DOHH2 (cell line): ENCODE results near the gene SSBP2.

Source experiments
- H3F3A ChIP-seq: fragments of 200-600 bp; sonication (generic), shearing (Covaris generic); 2 replicates; pipeline ENCODE4 v1.6.0; 2016; ENCODE audit warnings: antibody characterized with exemption, mild to moderate bottlenecking; ENCODE audit not compliant: control insufficient read depth, insufficient read depth
- H3K27ac ChIP-seq: fragments of 200-600 bp; sonication (generic); 2 replicates; pipeline ENCODE4 v1.5.1; 2014; ENCODE audit warnings: low read depth, mild to moderate bottlenecking, low read length, moderate library complexity
- H3K27me3 ChIP-seq: fragments of 200-600 bp; sonication (generic); 2 replicates; pipeline ENCODE4 v1.6.1; 2014; ENCODE audit warnings: mild to moderate bottlenecking, low read length, mixed read lengths; ENCODE audit not compliant: control insufficient read depth
- H3K36me3 ChIP-seq: fragments of 200-600 bp; sonication (generic); 2 replicates; pipeline ENCODE4 v1.6.1; 2014; ENCODE audit warnings: mild to moderate bottlenecking, low read length, moderate library complexity, mixed read lengths; ENCODE audit not compliant: control insufficient read depth
- H3K4me1 ChIP-seq: fragments of 200-600 bp; sonication (generic); 2 replicates; pipeline ENCODE4 v1.6.1; 2014; ENCODE audit warnings: mild to moderate bottlenecking, low read length, mixed read lengths; ENCODE audit not compliant: control insufficient read depth
- H3K4me2 ChIP-seq: fragments of 200-600 bp; sonication (generic); 2 replicates; pipeline ENCODE4 v1.6.0; 2014; ENCODE audit warnings: mild to moderate bottlenecking, low read length, moderate library complexity
- H3K4me3 ChIP-seq: fragments of 200-600 bp; sonication (generic); 2 replicates; pipeline ENCODE4 v1.5.1; 2014; ENCODE audit warnings: mild to moderate bottlenecking, low read length, mixed read lengths
- H3K79me2 ChIP-seq: fragments of 200-600 bp; sonication (generic); 2 replicates; pipeline ENCODE4 v1.6.1; 2014; ENCODE audit warnings: mild to moderate bottlenecking, low read length, mixed read lengths; ENCODE audit not compliant: control insufficient read depth
- H3K9me2 ChIP-seq: fragments of 200-600 bp; sonication (generic); replicated peaks from 2 replicates; pipeline ENCODE4 v1.6.1; 2014; ENCODE audit warnings: mild to moderate bottlenecking, low read length, mixed read lengths; ENCODE audit not compliant: control insufficient read depth
- H3K9me3 ChIP-seq: fragments of 200-600 bp; sonication (generic); 2 replicates; pipeline ENCODE4 v1.6.1; 2014; ENCODE audit warnings: antibody characterized with exemption, low read length, mixed read lengths; ENCODE audit not compliant: control insufficient read depth, insufficient read depth
- H4K20me1 ChIP-seq: fragments of 200-600 bp; sonication (generic); 2 replicates; pipeline ENCODE4 v1.6.0; 2014; ENCODE audit warnings: low read depth, mild to moderate bottlenecking, antibody characterized with exemption, low read length, moderate library complexity; ENCODE audit not compliant: control insufficient read depth, insufficient read depth
- CTCF ChIP-seq: fragments of 200-600 bp; sonication (generic); IDR thresholded peaks from one replicate; pipeline ENCODE4 v1.5.1; 2014; ENCODE audit warnings: antibody characterized with exemption, mild to moderate bottlenecking, low read depth, low read length; ENCODE audit not compliant: poor library complexity, severe bottlenecking
- EZH2phosphoT487 ChIP-seq: fragments of 200-600 bp; sonication (generic); IDR thresholded peaks from 2 replicates; pipeline ENCODE4 v1.6.1; 2017; ENCODE audit warnings: borderline replicate concordance, mild to moderate bottlenecking, antibody characterized with exemption, low read length, moderate library complexity, mixed read lengths

The SSBP2 gene

DNA sequence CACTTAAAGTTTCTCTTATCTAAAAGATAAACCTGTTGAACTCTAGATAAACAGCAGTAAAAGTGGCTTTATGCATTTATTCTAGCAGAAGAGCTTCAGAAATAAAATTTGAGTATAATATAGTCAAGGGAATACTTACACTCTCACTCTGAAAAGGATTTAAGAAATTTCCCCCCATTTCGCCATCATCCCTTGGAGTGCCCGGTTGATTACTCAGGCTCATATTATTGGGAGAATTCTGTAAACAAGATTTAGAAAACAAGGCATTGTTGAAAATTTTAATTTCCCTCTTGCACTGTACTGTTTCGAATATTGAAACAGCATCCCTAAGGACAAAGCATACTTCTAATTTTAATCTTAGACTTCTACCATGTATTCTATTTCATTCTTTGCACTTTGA, 322.5 kb downstream of the SSBP2 start:
- H3K27me3 ChIP-seq, result no peaks in the 10 kb centered on the region
- H3K27ac ChIP-seq, result no peak overlapping the region
- peaks cover 10% of the 10 kb centered on the region for H3K4me1 ChIP-seq
- H3K9me2 ChIP-seq, result no peaks in the 10 kb centered on the region
- H3K4me2 ChIP-seq, result no peak overlapping the region
- H3K9me3 ChIP-seq, result no peaks in the 10 kb centered on the region
- peaks cover 16% of the 10 kb centered on the region for H3F3A ChIP-seq
- TF ChIP-seq CTCF (no peak), EZH2phosphoT487 (no peak)
- H3K79me2 ChIP-seq, result no peaks in the 10 kb centered on the region
- no peaks in the 10 kb centered on the region for H4K20me1 ChIP-seq
- peaks cover 34% of the 10 kb centered on the region for H3K36me3 ChIP-seq
- no peak overlapping the region for H3K4me3 ChIP-seq

- H3K4me3 ChIP-seq, result no peak overlapping the region
- no peak overlapping the region for H3K27ac ChIP-seq
- H3K27me3 ChIP-seq, result no peaks in the 10 kb centered on the region
- H3K9me2 ChIP-seq, result no peaks in the 10 kb centered on the region
- no peak for TF ChIP-seq EZH2phosphoT487
- no peak for TF ChIP-seq CTCF
- no peak overlapping the region for H3K4me2 ChIP-seq
- H3F3A ChIP-seq, result peaks cover 16% of the 10 kb centered on the region
- H3K9me3 ChIP-seq, result no peaks in the 10 kb centered on the region
- H3K36me3 ChIP-seq, result peaks cover 39% of the 10 kb centered on the region
- no peaks in the 10 kb centered on the region for H4K20me1 ChIP-seq
- H3K79me2 ChIP-seq, result no peaks in the 10 kb centered on the region
- peaks cover 10% of the 10 kb centered on the region for H3K4me1 ChIP-seq
Measured at GRCh38 chr5:81427566-81427965, 323.3 kb downstream of the SSBP2 start.

GRCh38 chr5:81426359-81427030, 324.4 kb downstream of the SSBP2 start:
- Histone ChIP-seq H4K20me1 (no peaks in the 10 kb centered on the region), H3K79me2 (no peaks in the 10 kb centered on the region), H3K4me2 (no peak overlapping the region), H3K4me3 (no peak overlapping the region), H3K4me1 (peaks cover 10% of the 10 kb centered on the region), H3K9me2 (no peaks in the 10 kb centered on the region), H3K36me3 (peaks cover 42% of the 10 kb centered on the region), H3K27me3 (no peaks in the 10 kb centered on the region), H3K9me3 (no peaks in the 10 kb centered on the region), H3F3A (peaks cover 16% of the 10 kb centered on the region), H3K27ac (no peak overlapping the region)
- TF ChIP-seq EZH2phosphoT487 (no peak), CTCF (no peak)
